Omental fat pad (tissue), 4 donors: Measurements from ENCODE around the gene GREB1. TPM values are rescaled to one million over a fixed set of nuclear protein-coding genes. Genes with fewer than 3 reads are reported as not detected.

Source experiments
- ATAC-seq: fragments of 150-250 bp; one replicate; pipeline ENCODE4 v1.9.1; 2016; ENCODE audit warnings: mild to moderate bottlenecking, moderate library complexity; ENCODE audit not compliant: low FRiP score
- DNase-seq: peaks from one replicate; pipeline ENCODE4 v3.0.0-alpha.2; 2019; ENCODE audit warnings: low spot score
- total RNA-seq, 4 donors: library from RNA; depleted of rRNA; stranded (reverse); fragments of >200 nt; gene quantifications; one replicate each; pipeline ENCODE4 v1.1.0, GENCODE V29; 2016
- TF ChIP-seq, protein P1 (sequence below), 3 donors: fragments of 450-650 bp; IDR thresholded peaks; one replicate each; pipeline ENCODE4 v1.5.1; 2016 to 2017; ENCODE audit warnings: antibody characterized with exemption in 3 of 3, mild to moderate bottlenecking in 3 of 3, moderate library complexity in 2 of 3

The GREB1 gene
- total RNA-seq, 4 donors from 2014 or later, result 1.9 to 12.4 (median 4.1) TPM

DNA sequence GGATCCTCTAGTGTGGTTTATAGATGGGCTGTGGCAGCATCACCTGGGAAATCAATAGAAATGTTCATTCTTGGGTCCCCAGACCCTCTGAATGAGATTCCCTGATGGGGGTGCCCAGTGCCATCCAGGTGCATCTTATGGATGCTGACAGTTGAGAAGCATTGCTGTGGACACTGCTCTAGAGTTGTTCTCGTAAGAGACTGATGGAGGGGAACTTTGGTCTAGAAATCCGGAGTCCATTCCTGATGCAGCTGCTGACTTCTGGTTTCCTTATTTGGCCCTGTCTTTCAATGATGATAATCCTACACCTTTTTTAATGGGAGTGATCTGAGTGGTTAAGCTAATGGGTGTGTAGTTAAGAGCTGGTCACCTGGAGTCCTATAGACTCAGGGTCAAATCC, 39.5 kb upstream of the GREB1 start:
- ATAC-seq (no peak), DNase-seq (no peak)

DNA sequence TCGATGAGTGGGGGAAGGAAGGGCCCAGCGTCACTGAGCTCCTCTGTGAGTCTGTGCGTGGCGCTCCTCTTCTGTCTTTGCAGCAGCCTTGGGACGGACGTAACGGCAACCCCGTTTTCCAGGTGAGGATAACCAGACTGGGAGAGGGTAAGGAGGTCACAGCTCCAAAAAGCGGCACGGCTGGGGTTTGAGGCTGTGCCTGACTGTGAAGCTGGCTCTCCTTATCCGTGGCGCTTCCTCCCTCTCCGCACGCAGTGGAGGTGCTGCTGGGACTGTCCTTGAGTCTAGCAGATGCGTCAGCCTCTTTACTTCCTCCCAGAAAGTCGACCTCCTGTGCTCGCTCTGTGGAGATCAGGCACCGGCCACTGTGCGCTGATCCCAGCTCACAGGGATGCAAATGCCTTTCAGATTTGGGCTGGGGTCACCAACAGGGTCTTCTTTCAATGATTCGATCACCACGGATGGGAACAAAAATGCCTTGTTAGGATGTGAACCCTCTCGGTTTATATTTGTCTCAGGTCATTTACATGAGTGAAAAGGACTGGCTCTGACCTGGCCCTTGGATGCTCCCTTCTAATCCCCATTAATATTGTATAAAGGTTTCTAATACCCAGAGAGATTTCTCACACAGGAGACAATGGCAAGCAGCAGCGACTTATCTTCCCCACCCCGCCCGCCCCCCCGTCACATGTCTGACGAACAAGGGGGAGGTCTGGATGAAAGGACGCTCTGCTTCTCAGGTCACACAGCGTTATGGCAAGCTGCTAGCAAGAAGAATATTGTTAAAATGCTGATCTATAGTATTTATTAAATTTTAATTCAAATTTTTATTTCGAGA, 37.8 kb upstream of the GREB1 start:
- no peak for ATAC-seq
- TF ChIP-seq, protein P1, sequence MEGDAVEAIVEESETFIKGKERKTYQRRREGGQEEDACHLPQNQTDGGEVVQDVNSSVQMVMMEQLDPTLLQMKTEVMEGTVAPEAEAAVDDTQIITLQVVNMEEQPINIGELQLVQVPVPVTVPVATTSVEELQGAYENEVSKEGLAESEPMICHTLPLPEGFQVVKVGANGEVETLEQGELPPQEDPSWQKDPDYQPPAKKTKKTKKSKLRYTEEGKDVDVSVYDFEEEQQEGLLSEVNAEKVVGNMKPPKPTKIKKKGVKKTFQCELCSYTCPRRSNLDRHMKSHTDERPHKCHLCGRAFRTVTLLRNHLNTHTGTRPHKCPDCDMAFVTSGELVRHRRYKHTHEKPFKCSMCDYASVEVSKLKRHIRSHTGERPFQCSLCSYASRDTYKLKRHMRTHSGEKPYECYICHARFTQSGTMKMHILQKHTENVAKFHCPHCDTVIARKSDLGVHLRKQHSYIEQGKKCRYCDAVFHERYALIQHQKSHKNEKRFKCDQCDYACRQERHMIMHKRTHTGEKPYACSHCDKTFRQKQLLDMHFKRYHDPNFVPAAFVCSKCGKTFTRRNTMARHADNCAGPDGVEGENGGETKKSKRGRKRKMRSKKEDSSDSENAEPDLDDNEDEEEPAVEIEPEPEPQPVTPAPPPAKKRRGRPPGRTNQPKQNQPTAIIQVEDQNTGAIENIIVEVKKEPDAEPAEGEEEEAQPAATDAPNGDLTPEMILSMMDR (IDR thresholded peaks at IDR 0.05), result no peak
- no peak for DNase-seq

More for the DNA sequence above, 39.5 kb upstream of the GREB1 start:
- TF ChIP-seq, protein P1 (IDR thresholded peaks at IDR 0.05), result no peak

DNA sequence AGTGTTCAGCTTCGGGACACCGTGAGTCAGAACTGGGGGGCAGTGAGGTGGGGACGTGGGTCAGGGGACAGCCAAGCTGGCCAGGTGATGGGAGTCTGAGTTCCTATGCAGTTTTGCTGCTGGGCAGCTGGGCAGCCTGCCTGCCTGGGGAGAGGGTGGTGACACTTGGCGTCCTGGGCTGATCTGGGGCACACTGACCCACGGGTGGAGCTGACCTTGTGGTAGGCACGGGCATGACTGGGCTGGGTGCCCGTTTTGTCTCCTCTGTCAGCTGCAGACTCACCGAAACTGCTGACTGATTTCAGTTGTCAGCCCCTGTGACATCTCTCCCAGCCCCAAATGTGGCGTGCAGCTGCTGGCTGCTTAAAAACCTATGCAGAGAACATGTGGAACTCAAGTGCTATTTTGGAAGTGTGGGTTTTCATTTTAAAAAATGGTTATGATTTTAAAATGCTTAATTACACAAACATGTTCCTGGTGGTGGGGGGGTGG, 35.3 kb upstream of the GREB1 start:
- DNase-seq (no peak), ATAC-seq (no peak)
- TF ChIP-seq, protein P1 (IDR thresholded peaks at IDR 0.05), result no peak

DNA sequence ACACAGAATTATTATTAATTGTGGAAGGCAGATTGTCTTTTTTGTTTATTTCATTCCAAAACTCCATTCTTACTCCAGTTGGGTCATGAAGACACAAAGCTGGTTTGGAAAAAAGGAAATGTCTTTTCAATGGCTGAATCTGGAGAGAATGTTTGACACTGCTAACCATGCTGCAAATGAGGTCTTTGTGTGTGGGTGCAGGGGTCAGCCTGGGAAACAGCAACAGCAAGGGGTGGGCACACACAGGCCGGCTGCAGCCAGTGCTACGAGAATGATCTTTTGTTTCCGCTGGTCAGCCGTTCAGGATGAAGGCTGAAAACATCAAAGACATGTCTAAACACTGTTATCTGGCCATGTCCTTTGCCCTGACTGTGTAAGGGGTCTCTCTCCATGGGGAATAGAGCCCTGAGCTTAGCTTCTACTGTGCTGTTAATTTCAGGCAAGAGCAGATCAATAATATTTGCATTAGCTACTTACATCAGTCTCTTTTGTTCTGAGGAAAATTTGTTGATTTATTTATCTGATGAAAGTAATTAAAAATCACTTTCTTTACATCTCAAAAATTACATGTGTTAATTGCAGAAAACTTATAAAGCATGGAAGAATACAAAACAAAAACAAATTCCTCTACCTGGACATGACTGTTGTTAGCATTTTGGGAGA, 34.6 kb upstream of the GREB1 start:
- DNase-seq, result no peak
- ATAC-seq, result no peak
- TF ChIP-seq, protein P1 (IDR thresholded peaks at IDR 0.05), result no peak

DNA sequence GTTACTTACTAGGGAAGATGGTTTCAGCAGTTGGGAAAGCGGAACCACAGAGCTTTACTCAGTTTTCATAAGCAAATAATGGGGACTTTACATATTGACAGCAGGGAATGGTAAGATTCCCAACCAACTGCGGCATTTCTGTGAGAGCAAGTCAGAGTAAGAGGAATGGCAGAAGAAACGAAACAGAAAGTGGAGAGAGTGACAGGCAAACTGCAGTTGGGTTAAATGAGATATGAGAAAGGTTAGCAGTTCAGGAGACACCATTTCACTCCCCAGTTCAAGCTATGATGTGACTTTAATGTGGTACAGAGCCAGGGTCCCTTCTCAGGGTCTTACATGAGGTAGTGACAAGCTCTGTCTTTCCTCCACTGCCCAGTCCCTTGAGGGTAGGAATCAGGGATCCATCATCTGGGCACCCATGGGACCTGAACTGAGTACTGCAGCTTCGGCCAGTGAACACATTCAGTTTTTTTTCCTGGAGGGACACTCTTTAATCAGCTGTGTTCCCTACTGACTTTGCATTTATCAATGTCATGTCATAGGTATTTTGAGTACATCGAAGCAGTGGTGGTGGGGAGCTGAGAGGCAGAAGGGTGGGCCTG, 33.0 kb upstream of the GREB1 start:
- DNase-seq, result no peak
- ATAC-seq, result no peak
- TF ChIP-seq, protein P1 (IDR thresholded peaks at IDR 0.05), result no peak

DNA sequence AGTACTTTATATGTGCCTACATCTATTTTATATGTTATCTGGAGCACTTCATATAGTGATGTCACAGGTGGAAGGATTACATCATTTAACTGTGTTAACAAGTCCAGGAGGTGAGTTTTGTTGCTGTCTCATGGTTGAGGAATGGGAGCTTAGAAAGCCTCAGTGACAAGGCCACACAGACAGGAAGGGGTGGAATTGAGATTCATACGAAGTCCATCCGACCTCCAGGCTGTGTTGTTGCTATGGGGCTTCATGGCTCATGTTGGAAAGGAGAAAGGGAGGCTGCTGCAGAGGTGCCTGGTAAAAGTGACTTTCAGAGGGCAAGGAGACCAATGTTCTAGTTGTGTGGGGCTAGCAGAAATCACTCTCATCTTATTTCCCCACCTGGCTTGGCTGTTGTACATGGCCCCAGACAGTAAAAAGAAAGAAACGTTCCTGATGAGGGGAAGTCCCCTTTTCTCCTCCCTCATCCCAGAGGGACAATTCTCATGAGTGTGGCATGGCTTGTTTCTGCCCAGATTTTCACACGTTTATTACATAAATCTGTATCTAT, 31.0 kb upstream of the GREB1 start:
- no peak for DNase-seq
- ATAC-seq, result no peak
- TF ChIP-seq, protein P1 (IDR thresholded peaks at IDR 0.05), result no peak
